Gastrocnemius medialis (tissue), 4 donors: ENCODE results near the gene CUL4B. TPM values are rescaled to one million over a fixed set of nuclear protein-coding genes. Genes with fewer than 3 reads are reported as not detected.

Experiments
- ATAC-seq, 2 donors: fragments of 150-250 bp; one replicate each; pipeline ENCODE4 v1.9.1; 2016
- DNase-seq, 2 donors: peaks; one replicate each; pipeline ENCODE4 v3.0.0-alpha.2; 2019
- H3K27ac ChIP-seq, 4 donors: fragments of 200-600 bp; sonication (generic); 1 replicate in 1 of 4; 2 replicates in 3 of 4; pipeline ENCODE4 v1.5.1; 2016 to 2018; ENCODE audit warnings: mild to moderate bottlenecking in 2 of 4, moderate library complexity in 1 of 4
- H3K27me3 ChIP-seq, 3 donors: fragments of 200-600 bp; sonication (generic) in 2 of 3; 1 replicate in 1 of 3; 2 replicates in 2 of 3; pipeline versions ENCODE4 v1.5.1 to v1.6.0; 2016 to 2019; ENCODE audit warnings: mild to moderate bottlenecking in 1 of 3, moderate library complexity in 1 of 3
- H3K36me3 ChIP-seq, 2 donors: fragments of 200-600 bp; sonication (generic) in 1 of 2; one replicate each; pipeline ENCODE4 v1.5.1; 2017 to 2018
- H3K4me1 ChIP-seq, 2 donors: fragments of 200-600 bp; sonication (generic) in 1 of 2; one replicate each; pipeline ENCODE4 v1.5.1; 2016 to 2017; ENCODE audit warnings: mild to moderate bottlenecking in 2 of 2
- H3K4me3 ChIP-seq, 4 donors: fragments of 200-600 bp; sonication (generic) in 3 of 4; 1 replicate in 1 of 4; 2 replicates in 3 of 4; pipeline ENCODE4 v1.5.1; 2016 to 2019; ENCODE audit warnings: mild to moderate bottlenecking in 2 of 4
- H3K9me3 ChIP-seq, 3 donors: fragments of 200-600 bp; sonication (generic) in 2 of 3; 1 replicate in 1 of 3; 2 replicates in 2 of 3; pipeline ENCODE4 v1.5.1; 2016 to 2019
- CTCF ChIP-seq, 5 experiments: fragments of 450-650 bp in 3 of 5; fragments of 200-600 bp in 2 of 5; sonication (generic) in 2 of 5; IDR thresholded peaks in 4 of 5; conservative IDR thresholded peaks in 1 of 5; 1 replicate in 4 of 5; 2 replicates in 1 of 5; pipeline ENCODE4 v1.5.1; 2016 to 2019; ENCODE audit warnings: antibody characterized with exemption in 5 of 5, mild to moderate bottlenecking in 3 of 5, moderate library complexity in 3 of 5
- POLR2A ChIP-seq, 2 donors: fragments of 450-650 bp; IDR thresholded peaks; one replicate each; pipeline ENCODE4 v1.6.1; 2017; ENCODE audit warnings: antibody characterized with exemption in 2 of 2, mild to moderate bottlenecking in 2 of 2, moderate library complexity in 2 of 2
- in situ Hi-C, 4 donors: fragments of 200-750 bp; cut with MboI; loops; one replicate each; pipeline versions ENCODE4 v1.15.0 to v1.8.0; 2017; ENCODE audit warnings: low sequenced_read_pairs in 4 of 4
- intact Hi-C: fragments of 100-400 bp; cut with DNase I; formaldehyde crosslinking; loops from one replicate; pipeline ENCODE4 v1.15.1; 2023; ENCODE audit warnings: low total_unique reads
- total RNA-seq, 4 donors: library from RNA; depleted of rRNA; stranded (reverse); fragments of >200 nt; gene quantifications; one replicate each; pipeline versions ENCODE4 v1.1.0 to v1.2.3, GENCODE V29; 2016

CUL4B gene
- total RNA-seq = 10 to 100 TPM; 10.1 to 14.6 (median 11.9) TPM

- TF ChIP-seq CTCF (IDR thresholded peaks at IDR 0.05 in 4 of 5, conservative IDR thresholded peaks at IDR 0.05 in 1 of 5) (no peak), POLR2A (IDR thresholded peaks at IDR 0.05) (peak; percentile 62 to 73)
These were observed at the start of gene CUL4B for GRCh38 chrX:120560842-120561633. TSS of gene CUL4B (minus strand) at chrX:120560962. CDS start at chrX:120560638, 324 bp downstream.

GRCh38 chrX:120604361-120604782, 43.6 kb upstream of the CUL4B start:
- ATAC-seq = peak; percentile 63 to 85
- Histone ChIP-seq H3K27me3 (no peaks in the 10 kb centered on the region), H3K36me3 (no peaks in the 10 kb centered on the region), H3K4me1 (peaks cover 7 to 14% of the 10 kb centered on the region in 2 donors), H3K4me3 (peak overlapping the region; percentile 67 to 77 (median 68)), H3K27ac (peak overlapping the region; percentile 84 to 94 (median 93)), H3K9me3 (no peaks in the 10 kb centered on the region)
- intact Hi-C loops (loop anchor here (1.0 kb wide), 2 partner anchors 25 to 43 kb away; no protein-coding TSS in a partner anchor), in situ Hi-C loops (no loop called here)
- DNase-seq = peak; percentile 7 to 33
- TF ChIP-seq CTCF (IDR thresholded peaks at IDR 0.05 in 4 of 5, conservative IDR thresholded peaks at IDR 0.05 in 1 of 5) (no peak), POLR2A (IDR thresholded peaks at IDR 0.05) (no peak)

More at GRCh38 chrX:120560842-120561633, at the start of gene CUL4B:
- H3K36me3 ChIP-seq = no peaks in the 10 kb centered on the region
- H3K27ac ChIP-seq = peak within 1 kb of the TSS; percentile 97 to 100 (median 98)
- peak within 1 kb of the TSS; percentile 72 to 86 (median 78) for H3K4me3 ChIP-seq
- peak; percentile 85 to 92 for DNase-seq
- no peaks in the 10 kb centered on the region for H3K27me3 ChIP-seq
- ATAC-seq = peak; percentile 91 to 94
- intact Hi-C loops (loop anchor here (1.0 to 10.0 kb wide), 5 partner anchors 43 to 1586 kb away; partner anchors contain the start of genes C1GALT1C1, LONRF3, MCTS1 and ZBTB33), in situ Hi-C loops (loop anchor here in 1 of 4 donors (5.0 kb wide), 1 partner anchor 51 kb away; no protein-coding TSS in a partner anchor)
- no peaks in the 10 kb centered on the region for H3K9me3 ChIP-seq
- peaks cover 23 to 24% of the 10 kb centered on the region in 2 donors for H3K4me1 ChIP-seq

- in situ Hi-C loops (no loop called here), intact Hi-C loops (loop anchor here (1.0 kb wide), 2 partner anchors 25 to 43 kb away; no protein-coding TSS in a partner anchor)
- peak within 1 kb of the TSS; percentile 67 to 77 (median 68) for H3K4me3 ChIP-seq
- H3K4me1 ChIP-seq = peaks cover 7 to 14% of the 10 kb centered on the region in 2 donors
- H3K36me3 ChIP-seq = no peaks in the 10 kb centered on the region
- peak within 1 kb of the TSS; percentile 84 to 94 (median 93) for H3K27ac ChIP-seq
- H3K9me3 ChIP-seq = no peaks in the 10 kb centered on the region
- DNase-seq = peak; percentile 69 to 84
- TF ChIP-seq CTCF (IDR thresholded peaks at IDR 0.05 in 4 of 5, conservative IDR thresholded peaks at IDR 0.05 in 1 of 5) = no peak
- TF ChIP-seq POLR2A (IDR thresholded peaks at IDR 0.05) = peak; percentile 66 to 69
- peak; percentile 95 to 97 for ATAC-seq
- H3K27me3 ChIP-seq = no peaks in the 10 kb centered on the region
These were observed 43.1 kb upstream of the CUL4B start, which contains the start of gene MCTS1 for GRCh38 chrX:120603707-120604360. TSS of gene MCTS1 (plus strand) at chrX:120604101. CDS start at chrX:120604237, 136 bp downstream.

GRCh38 chrX:120585702-120586101, 24.9 kb upstream of the CUL4B start:
- DNase-seq = no peak
- H3K27ac ChIP-seq = no peak overlapping the region
- H3K4me1 ChIP-seq = no peaks in the 10 kb centered on the region
- H3K4me3 ChIP-seq = no peak overlapping the region
- TF ChIP-seq CTCF (IDR thresholded peaks at IDR 0.05 in 4 of 5, conservative IDR thresholded peaks at IDR 0.05 in 1 of 5) (no peak), POLR2A (IDR thresholded peaks at IDR 0.05) (no peak)
- in situ Hi-C loops = no loop called here
- no peaks in the 10 kb centered on the region for H3K36me3 ChIP-seq
- intact Hi-C loops = no loop called here
- no peaks in the 10 kb centered on the region for H3K9me3 ChIP-seq
- no peaks in the 10 kb centered on the region for H3K27me3 ChIP-seq
- no peak for ATAC-seq
